ENCODE measurements around the gene FAM117A.
"Not testable (repeated sequence)": the region's sequence is repeated elsewhere in the genome, so short reads cannot be mapped to it uniquely, and the experiment has no call there.

FAM117A gene

DNA sequence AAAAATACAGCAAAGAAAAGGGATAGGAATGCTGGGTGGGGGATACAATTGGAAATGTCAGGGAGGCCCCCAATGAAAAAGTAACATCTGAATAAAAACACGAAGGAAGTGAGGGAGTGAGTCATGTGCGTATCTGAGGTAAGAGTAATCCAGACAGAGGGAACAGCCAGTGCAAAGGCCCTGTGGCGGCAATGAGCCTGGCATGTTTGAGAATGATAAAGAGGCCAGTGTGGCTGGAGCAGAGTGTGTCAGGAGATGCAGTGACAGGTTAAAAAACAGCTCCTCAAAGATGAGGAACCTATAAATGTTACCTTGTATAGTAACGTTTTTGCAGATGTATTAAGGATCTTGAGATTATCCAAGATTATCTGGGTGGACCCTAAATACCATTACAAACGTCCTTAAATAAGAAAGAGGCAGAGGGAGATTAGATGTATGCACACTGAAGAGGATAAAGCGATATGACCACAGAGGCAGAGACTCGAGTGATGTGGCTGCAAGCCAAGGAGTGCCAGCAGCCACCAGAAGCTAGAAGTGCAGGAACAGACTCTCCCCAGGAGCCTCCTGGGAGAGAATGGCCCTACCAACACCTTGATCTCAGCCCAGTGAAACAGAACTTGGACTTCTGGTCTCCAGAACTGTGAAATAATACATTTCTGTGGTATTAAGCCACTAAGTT is 38.3 kb downstream of the FAM117A start:
- WGBS (ENCODE audit: insufficient coverage, insufficient read length), result no CpG with 5 or more reads among the region's 7 CpGs
- no peaks in the 10 kb centered on the region for H3K27me3 ChIP-seq (ENCODE audit: control insufficient read depth, insufficient read depth, low read length)
- H3K27ac ChIP-seq (ENCODE audit: low read length), result no peak overlapping the region
- H3K4me3 ChIP-seq (ENCODE audit: low read length), result no peak overlapping the region
- H3K36me3 ChIP-seq (ENCODE audit: control insufficient read depth, insufficient read depth, low read length), result peaks cover 6% of the 10 kb centered on the region; the same call in 1 of the 2 replicates
- DNase-seq (ENCODE audit: low read depth, low spot score), result no peak
- no peaks in the 10 kb centered on the region for H3K4me1 ChIP-seq (ENCODE audit: control insufficient read depth, insufficient read depth, low read length)
- no peaks in the 10 kb centered on the region for H3K9me3 ChIP-seq (ENCODE audit: control insufficient read depth, insufficient read depth, low read length)

DNA sequence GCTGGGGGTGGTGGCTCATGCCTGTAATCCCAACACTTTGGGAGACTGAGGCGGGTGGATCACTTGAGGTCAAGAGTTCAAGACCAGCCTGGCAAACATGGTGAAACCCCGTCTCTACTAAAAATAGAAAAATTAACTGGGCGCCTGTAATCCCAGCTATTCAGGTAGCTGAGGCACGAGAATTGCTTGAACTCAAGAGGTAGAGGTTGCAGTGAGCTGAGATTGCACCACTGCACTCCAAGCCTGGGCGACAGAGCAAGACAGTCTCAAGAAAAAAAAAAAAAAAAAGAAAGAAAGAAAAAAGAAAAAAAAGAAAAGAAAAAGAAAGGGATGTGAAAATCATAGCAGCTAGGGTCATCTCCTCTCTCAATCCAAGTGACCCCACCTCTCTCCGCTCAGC is 39.4 kb downstream of the FAM117A start:
- H3K4me1 ChIP-seq (ENCODE audit: control insufficient read depth, insufficient read depth, low read length); H3K4me3 ChIP-seq (ENCODE audit: low read length); H3K27ac ChIP-seq (ENCODE audit: low read length); DNase-seq (ENCODE audit: low read depth, low spot score); H3K27me3 ChIP-seq (ENCODE audit: control insufficient read depth, insufficient read depth, low read length); H3K36me3 ChIP-seq (ENCODE audit: control insufficient read depth, insufficient read depth, low read length); H3K9me3 ChIP-seq (ENCODE audit: control insufficient read depth, insufficient read depth, low read length): not testable (repeated sequence)
- WGBS (ENCODE audit: insufficient coverage, insufficient read length), result no CpG with 5 or more reads among the region's 6 CpGs

DNA sequence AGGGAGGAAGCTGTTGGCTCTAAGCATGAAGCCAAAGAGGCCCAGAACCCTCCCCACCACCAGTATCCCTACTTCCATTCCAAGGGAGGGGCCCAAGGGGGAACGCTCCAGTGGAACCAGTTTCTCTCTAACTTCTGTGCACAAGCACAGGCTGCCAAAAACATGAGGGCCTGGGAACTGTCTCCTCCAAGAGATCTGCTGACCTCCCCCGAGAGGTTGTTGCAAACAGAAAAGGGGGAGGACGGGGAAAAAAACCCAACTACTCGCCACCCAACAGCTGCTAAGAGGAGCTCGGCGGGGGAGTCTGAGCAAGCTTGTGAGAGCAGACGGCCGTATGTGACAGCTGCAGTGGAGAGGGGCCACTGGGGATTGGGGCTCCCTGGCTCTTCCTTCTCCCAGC is 40.5 kb downstream of the FAM117A start:
- no CpG with 5 or more reads among the region's 8 CpGs for WGBS (ENCODE audit: insufficient coverage, insufficient read length)
- Histone ChIP-seq H3K4me3 (ENCODE audit: low read length) (no peak overlapping the region), H3K27me3 (ENCODE audit: control insufficient read depth, insufficient read depth, low read length) (no peaks in the 10 kb centered on the region), H3K4me1 (ENCODE audit: control insufficient read depth, insufficient read depth, low read length) (no peaks in the 10 kb centered on the region), H3K27ac (ENCODE audit: low read length) (no peak overlapping the region), H3K36me3 (ENCODE audit: control insufficient read depth, insufficient read depth, low read length) (peaks cover 7% of the 10 kb centered on the region; the same call in 1 of the 2 replicates), H3K9me3 (ENCODE audit: control insufficient read depth, insufficient read depth, low read length) (no peaks in the 10 kb centered on the region)
- no peak for DNase-seq (ENCODE audit: low read depth, low spot score)

DNA sequence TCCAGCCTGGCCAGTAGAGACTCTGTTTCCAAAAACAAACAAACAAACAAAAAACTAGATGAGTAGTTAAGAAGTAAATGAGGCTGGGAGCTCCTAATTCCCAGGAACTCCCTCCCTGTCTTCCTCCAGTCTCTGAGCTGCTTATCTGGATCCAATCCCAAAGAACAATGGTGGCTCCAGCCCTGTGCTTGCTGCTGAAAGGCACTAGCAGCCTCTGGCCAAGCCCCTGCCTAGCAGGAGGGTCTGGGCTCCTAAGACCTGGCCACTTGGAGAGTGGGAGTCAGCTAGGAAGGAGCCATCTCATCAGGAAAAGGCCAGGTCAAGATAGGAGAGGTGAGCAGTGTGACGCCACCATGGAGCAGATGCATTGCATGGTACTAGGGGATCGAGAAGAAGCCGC is 41.9 kb downstream of the FAM117A start:
- H3K4me3 ChIP-seq (ENCODE audit: low read length), result no peak overlapping the region
- H3K4me1 ChIP-seq (ENCODE audit: control insufficient read depth, insufficient read depth, low read length), result no peaks in the 10 kb centered on the region
- no peaks in the 10 kb centered on the region for H3K9me3 ChIP-seq (ENCODE audit: control insufficient read depth, insufficient read depth, low read length)
- H3K36me3 ChIP-seq (ENCODE audit: control insufficient read depth, insufficient read depth, low read length), result peaks cover 14% of the 10 kb centered on the region
- DNase-seq (ENCODE audit: low read depth, low spot score), result no peak
- H3K27ac ChIP-seq (ENCODE audit: low read length), result no peak overlapping the region
- WGBS (ENCODE audit: insufficient coverage, insufficient read length), result no CpG with 5 or more reads among the region's 3 CpGs
- no peaks in the 10 kb centered on the region for H3K27me3 ChIP-seq (ENCODE audit: control insufficient read depth, insufficient read depth, low read length)

DNA sequence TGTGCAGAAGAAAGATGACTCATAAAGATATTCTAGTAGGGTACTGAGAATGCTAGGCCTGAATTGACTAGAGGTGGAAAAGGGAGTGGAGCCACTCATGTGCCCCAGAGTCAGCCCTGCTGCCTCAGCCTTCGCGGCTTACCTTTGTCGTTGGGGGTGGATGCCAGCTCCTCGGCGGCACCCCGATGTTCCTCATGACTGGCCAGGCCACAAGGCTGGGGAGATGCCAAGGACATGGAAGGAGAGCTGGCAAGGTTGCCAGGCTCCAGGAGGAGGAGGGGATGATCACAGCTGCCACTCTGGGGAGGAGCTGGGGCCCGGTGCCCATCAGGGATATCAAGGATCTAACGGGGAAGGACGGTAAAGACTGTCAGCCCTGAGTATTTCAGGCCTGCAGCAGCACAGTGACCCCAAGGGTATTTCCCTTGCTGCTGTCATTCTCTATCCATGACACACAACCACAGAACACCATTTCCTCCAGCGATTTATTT is 46.5 kb downstream of the FAM117A start:
- WGBS (ENCODE audit: insufficient coverage, insufficient read length), result no CpG with 5 or more reads among the region's 10 CpGs
- Histone ChIP-seq H3K36me3 (ENCODE audit: control insufficient read depth, insufficient read depth, low read length) (peaks cover 25% of the 10 kb centered on the region), H3K4me3 (ENCODE audit: low read length) (no peak overlapping the region), H3K27me3 (ENCODE audit: control insufficient read depth, insufficient read depth, low read length) (no peaks in the 10 kb centered on the region; the same call in 1 of the 2 replicates), H3K9me3 (ENCODE audit: control insufficient read depth, insufficient read depth, low read length) (no peaks in the 10 kb centered on the region), H3K27ac (ENCODE audit: low read length) (no peak overlapping the region), H3K4me1 (ENCODE audit: control insufficient read depth, insufficient read depth, low read length) (no peaks in the 10 kb centered on the region)
- DNase-seq (ENCODE audit: low read depth, low spot score), result no peak

DNA sequence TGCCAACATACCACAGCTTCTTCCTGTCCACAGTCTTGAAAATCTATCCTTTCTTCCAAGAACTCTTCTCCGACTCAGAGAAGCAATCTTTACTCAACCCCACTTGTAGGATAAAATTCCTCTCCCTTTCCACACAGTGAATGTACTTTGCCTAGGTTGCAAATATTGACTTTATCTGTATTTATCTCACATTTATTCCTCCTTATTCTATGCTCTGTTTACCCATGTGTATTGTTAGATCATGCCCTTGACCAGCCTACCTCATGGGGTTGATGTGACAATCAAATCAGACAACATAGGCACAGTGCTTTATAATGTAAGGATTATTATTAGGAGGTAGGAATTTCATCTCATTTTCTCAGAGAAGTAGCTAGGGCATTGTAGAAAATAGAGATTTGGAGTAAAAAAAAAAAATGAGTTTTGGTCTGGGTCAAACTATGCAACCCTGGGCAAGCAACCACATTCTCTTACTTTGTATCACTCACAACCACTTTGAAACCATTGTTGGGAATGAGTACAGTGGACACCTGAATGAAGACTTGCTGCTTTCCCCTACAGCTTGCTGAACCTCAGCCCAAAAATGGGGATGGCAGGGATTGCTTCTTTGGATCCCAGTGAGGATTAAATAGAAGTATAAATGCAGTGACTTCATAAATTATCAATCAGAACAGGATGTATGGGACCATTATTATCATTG is 47.1 kb downstream of the FAM117A start:
- no CpG with 5 or more reads among the region's 1 CpG for WGBS (ENCODE audit: insufficient coverage, insufficient read length)
- Histone ChIP-seq H3K36me3 (ENCODE audit: control insufficient read depth, insufficient read depth, low read length) (peaks cover 25% of the 10 kb centered on the region), H3K4me3 (ENCODE audit: low read length) (no peak overlapping the region), H3K27me3 (ENCODE audit: control insufficient read depth, insufficient read depth, low read length) (no peaks in the 10 kb centered on the region; the same call in 1 of the 2 replicates), H3K27ac (ENCODE audit: low read length) (no peak overlapping the region), H3K4me1 (ENCODE audit: control insufficient read depth, insufficient read depth, low read length) (no peaks in the 10 kb centered on the region), H3K9me3 (ENCODE audit: control insufficient read depth, insufficient read depth, low read length) (no peaks in the 10 kb centered on the region)
- no peak for DNase-seq (ENCODE audit: low read depth, low spot score)

DNA sequence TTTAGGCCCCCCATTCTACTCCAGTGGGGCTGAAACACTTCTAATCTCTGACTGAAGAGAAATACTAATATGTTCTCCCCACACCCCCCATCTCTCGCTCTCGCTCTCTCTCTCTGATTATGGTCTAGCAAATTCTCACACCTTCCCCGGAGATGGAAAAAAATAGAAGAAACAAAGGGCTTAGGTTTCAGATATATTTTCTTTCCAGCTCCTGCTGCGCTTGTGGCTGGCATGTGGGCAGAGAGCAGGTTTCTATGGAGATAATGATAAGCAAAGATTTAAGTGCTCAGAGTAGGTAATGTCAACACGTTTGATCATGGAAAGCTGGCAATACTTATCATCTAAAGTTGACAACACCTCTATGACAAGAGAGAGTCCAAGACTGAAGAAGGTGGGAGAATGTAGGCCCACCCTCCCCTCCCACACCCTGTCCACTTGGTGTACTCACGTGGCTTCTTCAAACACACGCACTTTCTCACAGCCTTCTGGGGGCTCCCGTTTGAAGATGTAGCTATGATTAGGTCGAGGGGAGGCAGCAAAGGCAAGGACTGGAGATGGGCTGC is 48.1 kb downstream of the FAM117A start:
- peaks cover 25% of the 10 kb centered on the region for H3K36me3 ChIP-seq (ENCODE audit: control insufficient read depth, insufficient read depth, low read length)
- no CpG with 5 or more reads among the region's 9 CpGs for WGBS (ENCODE audit: insufficient coverage, insufficient read length)

DNA sequence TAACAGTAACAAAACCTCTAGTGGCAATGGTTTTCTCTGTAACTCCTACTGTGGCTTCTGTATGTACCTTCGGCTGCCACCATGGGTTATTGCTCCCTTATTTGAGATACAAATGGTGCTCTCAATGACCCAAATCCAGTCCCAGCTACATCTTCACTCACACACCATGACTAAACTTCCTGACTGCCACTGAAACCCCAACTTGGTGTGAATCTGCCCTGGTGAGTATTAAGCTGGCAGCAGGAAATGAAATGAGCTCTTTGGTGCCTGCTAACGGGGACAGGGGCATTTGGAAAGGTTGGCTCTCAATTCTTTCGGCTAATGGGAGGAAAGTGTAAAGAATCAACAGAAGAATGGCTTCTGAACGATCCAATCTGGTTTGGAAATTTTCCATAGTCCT is 48.7 kb downstream of the FAM117A start:
- DNase-seq (ENCODE audit: low read depth, low spot score), result no peak
- Histone ChIP-seq H3K4me1 (ENCODE audit: control insufficient read depth, insufficient read depth, low read length) (no peaks in the 10 kb centered on the region), H3K27ac (ENCODE audit: low read length) (no peak overlapping the region), H3K9me3 (ENCODE audit: control insufficient read depth, insufficient read depth, low read length) (no peaks in the 10 kb centered on the region), H3K4me3 (ENCODE audit: low read length) (no peak overlapping the region), H3K36me3 (ENCODE audit: control insufficient read depth, insufficient read depth, low read length) (peaks cover 29% of the 10 kb centered on the region), H3K27me3 (ENCODE audit: control insufficient read depth, insufficient read depth, low read length) (no peaks in the 10 kb centered on the region; the same call in 1 of the 2 replicates)
- no CpG with 5 or more reads among the region's 4 CpGs for WGBS (ENCODE audit: insufficient coverage, insufficient read length)

More for the DNA sequence above, 48.1 kb downstream of the FAM117A start:
- H3K27ac ChIP-seq (ENCODE audit: low read length), result no peak overlapping the region
- H3K9me3 ChIP-seq (ENCODE audit: control insufficient read depth, insufficient read depth, low read length), result no peaks in the 10 kb centered on the region
- H3K4me1 ChIP-seq (ENCODE audit: control insufficient read depth, insufficient read depth, low read length), result no peaks in the 10 kb centered on the region
- H3K27me3 ChIP-seq (ENCODE audit: control insufficient read depth, insufficient read depth, low read length), result no peaks in the 10 kb centered on the region; the same call in 1 of the 2 replicates
- no peak for DNase-seq (ENCODE audit: low read depth, low spot score)
- no peak overlapping the region for H3K4me3 ChIP-seq (ENCODE audit: low read length)

DNA sequence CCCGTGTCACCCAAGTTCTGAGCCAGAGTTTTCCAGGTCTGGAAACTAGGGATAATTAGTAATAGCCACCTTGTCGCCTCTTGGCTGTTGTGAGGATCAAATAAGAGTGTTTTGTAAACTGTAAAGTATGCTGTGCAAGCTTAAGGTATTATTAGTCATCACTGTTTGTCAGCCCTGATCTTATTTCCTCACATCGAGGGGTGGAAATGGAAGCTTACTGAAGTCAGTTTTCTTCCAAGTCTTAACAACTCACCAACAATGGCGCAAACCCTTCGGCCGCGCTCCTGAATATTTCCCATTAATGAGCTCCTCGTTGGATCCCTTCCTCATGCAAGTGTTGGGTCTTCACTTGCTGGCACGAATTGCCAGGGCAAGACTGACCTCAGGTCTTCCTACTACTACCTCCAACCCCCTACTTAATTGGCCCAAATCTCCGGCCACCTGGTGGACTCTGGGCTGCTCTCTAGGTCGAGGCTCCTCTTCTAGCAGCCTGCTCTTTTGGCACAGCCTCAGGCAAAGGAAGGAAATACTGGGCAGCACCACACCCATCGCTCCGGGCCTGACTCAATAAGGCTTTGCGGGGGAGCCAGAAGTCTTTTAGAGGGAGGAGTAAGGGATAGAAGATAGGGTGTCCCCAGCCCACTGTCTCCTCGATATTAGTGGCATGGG is 55.3 kb downstream of the FAM117A start:
- H3K4me1 ChIP-seq (ENCODE audit: control insufficient read depth, insufficient read depth, low read length), result no peaks in the 10 kb centered on the region

More for the DNA sequence above, 55.3 kb downstream of the FAM117A start:
- no CpG with 5 or more reads among the region's 15 CpGs for WGBS (ENCODE audit: insufficient coverage, insufficient read length)
- H3K9me3 ChIP-seq (ENCODE audit: control insufficient read depth, insufficient read depth, low read length), result no peaks in the 10 kb centered on the region
- no peak overlapping the region for H3K27ac ChIP-seq (ENCODE audit: low read length)
- H3K4me3 ChIP-seq (ENCODE audit: low read length), result no peak overlapping the region
- no peak for DNase-seq (ENCODE audit: low read depth, low spot score)
- no peaks in the 10 kb centered on the region; the same call in 1 of the 2 replicates for H3K27me3 ChIP-seq (ENCODE audit: control insufficient read depth, insufficient read depth, low read length)
- peaks cover 7% of the 10 kb centered on the region; the same call in 1 of the 2 replicates for H3K36me3 ChIP-seq (ENCODE audit: control insufficient read depth, insufficient read depth, low read length)

All from iPS DF 6.9 (cell line).